Psoas muscle (tissue), 8 donors: Measurements from ENCODE around the gene IDS. TPM values are rescaled to one million over a fixed set of nuclear protein-coding genes. Genes with fewer than 3 reads are reported as not detected.
"Not testable (repeated sequence)": the region's sequence is repeated elsewhere in the genome, so short reads cannot be mapped to it uniquely, and the experiment has no call there.

Experiments
- ATAC-seq, 4 donors: fragments of 200-7000 bp; cut with Tn5 transposase; one replicate each; pipeline ENCODE4 v1.9.1; 2020; ENCODE audit warnings: moderate library complexity in 3 of 4, mild to moderate bottlenecking in 2 of 4
- DNase-seq, 2 donors: peaks; one replicate each; pipeline ENCODE4 v3.0.0-alpha.2; 2020
- H3K27ac ChIP-seq: fragments of 200-600 bp; one replicate; pipeline ENCODE4 v1.8.0; 2022
- H3K27me3 ChIP-seq, 3 donors: fragments of 200-600 bp in 1 of 3; one replicate each; pipeline versions ENCODE4 v1.6.1 to v1.8.0; 2013 to 2022; ENCODE audit warnings: low read length in 2 of 3, mild to moderate bottlenecking in 2 of 3, moderate library complexity in 1 of 3; ENCODE audit not compliant: insufficient read depth in 3 of 3
- H3K36me3 ChIP-seq, 2 donors: fragments of 200-600 bp in 1 of 2; one replicate each; pipeline versions ENCODE4 v1.6.1 to v1.8.0; 2013 to 2022; ENCODE audit warnings: low read depth in 1 of 2, mild to moderate bottlenecking in 1 of 2, moderate library complexity in 1 of 2; ENCODE audit not compliant: insufficient read depth in 1 of 2
- H3K4me1 ChIP-seq: fragments of 200-600 bp; one replicate; pipeline ENCODE4 v1.8.0; 2022
- H3K4me3 ChIP-seq: fragments of 200-600 bp; one replicate; pipeline ENCODE4 v1.8.0; 2022; ENCODE audit warnings: mild to moderate bottlenecking
- H3K9me3 ChIP-seq: fragments of 200-600 bp; one replicate; pipeline ENCODE4 v1.8.0; 2022
- CTCF ChIP-seq: fragments of 200-600 bp; IDR thresholded peaks from one replicate; pipeline ENCODE4 v1.8.0; 2022; ENCODE audit warnings: antibody characterized with exemption
- WGBS, 3 donors: extraction: QIAGEN DNeasy Blood & Tissue Kit; methylation state at CpG; one replicate each; pipeline versions ENCODE4 v1.1.6 to v1.1.7; 2013; 5-methylcytosine and 5-hydroxymethylcytosine counted together
- intact Hi-C, 2 donors: fragments of 100-400 bp; cut with DNase I; formaldehyde crosslinking; loops; one replicate each; pipeline versions ENCODE4 v1.11.0 to v1.14.2; 2022
- polyA plus RNA-seq, 3 donors: library from polyadenylated mRNA; stranded (reverse); fragments of 200-250 nt; gene quantifications; one replicate each; pipeline ENCODE4 v1.2.3, GENCODE V29; 2013
- total RNA-seq, 4 donors: library from RNA; stranded (reverse); fragmentation: NEBNext Ultra II Directional in 2 of 4; extraction: Animal tissue kit (Norgen Biotek cat#: 25700) in 2 of 4; gene quantifications; one replicate each; pipeline versions ENCODE4 v1.2.1 to v1.2.4, GENCODE V29; 2021 to 2023
- donor health status: healthy with polysubstance abuse.
- donor health status: DM: no; HTN: no; CAD: no; lungs with moderate emphysema.
- donor health status: Bipolar disorder and iron deficiency.
- donor health status: healthy.
- donor health status: DM: yes; HTN: yes; CAD: no.
- donor health status: DM: no; HTN: no; CAD: no.
- donor health status: DM: no; HTN: no; CAD: no.
- donor health status: DM: yes; HTN: yes; CAD: no.

The IDS gene
- total and polyA plus RNA-seq, 7 donors = 11.8 to 37.6 (median 31.2) TPM

GRCh38 chrX:149541521-149542047, 36.5 kb upstream of the IDS start:
- Histone ChIP-seq H3K27me3 (no peaks in the 10 kb centered on the region), H3K36me3 (no peaks in the 10 kb centered on the region), H3K4me3 (peak overlapping the region; percentile 75), H3K9me3 (no peaks in the 10 kb centered on the region), H3K4me1 (no peaks in the 10 kb centered on the region), H3K27ac (peak overlapping the region; percentile 85)
- intact Hi-C loops = no loop called here
- no peak for TF ChIP-seq CTCF
- peak in 2 of 4 donors; percentile 6 to 19 for ATAC-seq
- DNase-seq = no peak
- WGBS, 3 donors = 6 to 35% (median 10%) methylated on average over 7 to 13 of the region's 13 CpGs

DNA sequence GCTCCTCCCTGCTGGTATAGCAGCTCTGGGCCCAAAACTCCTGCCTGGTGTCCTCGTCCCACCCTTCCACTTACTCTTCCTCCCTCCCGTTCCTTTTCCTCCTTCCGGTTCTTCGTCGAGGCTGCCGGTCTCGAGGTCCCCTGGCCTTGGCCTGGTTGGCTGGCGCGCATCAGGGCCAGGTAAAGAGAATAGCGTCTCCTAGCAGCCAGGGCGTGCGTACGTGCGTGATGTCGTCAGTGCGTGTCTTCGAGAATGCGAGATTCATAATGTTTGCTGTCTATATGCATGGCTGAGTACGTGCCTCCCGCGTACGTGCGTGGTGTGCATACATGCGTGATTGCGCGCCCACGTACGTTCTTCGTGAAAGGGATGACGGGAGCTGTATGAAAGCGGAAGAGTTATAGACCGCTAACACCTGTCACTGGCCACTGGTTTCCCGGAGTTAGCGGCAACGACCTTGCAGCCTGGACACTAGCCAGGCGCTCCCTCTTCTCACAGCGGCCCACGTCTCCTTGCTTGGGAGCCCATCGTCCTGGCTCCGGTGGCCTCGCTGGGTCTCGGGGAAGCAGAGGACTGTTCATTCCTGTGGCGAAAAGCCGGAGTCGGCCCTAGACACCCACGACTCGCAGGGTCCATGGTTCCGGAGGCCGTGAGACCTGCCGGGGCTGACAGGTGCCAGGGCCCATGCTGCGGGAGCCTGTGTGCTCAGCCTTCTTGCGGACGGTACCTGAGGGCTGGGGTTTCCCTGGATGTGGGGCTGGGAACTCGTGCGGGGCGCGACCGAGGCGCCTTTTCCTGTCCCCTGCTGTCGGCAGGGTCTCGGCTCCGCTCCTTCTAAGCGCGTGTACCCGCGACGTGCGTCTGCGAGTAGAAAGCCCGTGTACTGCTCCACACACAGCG, 35.8 kb upstream of the IDS start, which contains the start of gene EOLA1:
TSS of gene EOLA1 (plus strand) at position 392 of the 900 bp plus-strand sequence. CDS start 4,619 bp downstream, outside the sequence.
- ATAC-seq (peak; percentile 73 to 81 (median 80)), DNase-seq (peak; percentile 87 to 93)
- intact Hi-C loops = no loop called here

GRCh38 chrX:149540131-149540620, 35.1 kb upstream of the IDS start:
- peak; percentile 93 to 96 for DNase-seq
- WGBS, 3 donors = 1 to 41% methylated on average over 22 to 24 of the region's 24 CpGs; no CpG with 5 or more reads in 1 of the 3 donors
- peak overlapping the region; percentile 75 for H3K4me3 ChIP-seq
- no peaks in the 10 kb centered on the region for H3K4me1 ChIP-seq
- H3K27me3 ChIP-seq = no peaks in the 10 kb centered on the region
- intact Hi-C loops = no loop called here
- H3K9me3 ChIP-seq = no peaks in the 10 kb centered on the region
- peak; percentile 82 to 84 (median 84) for ATAC-seq
- peak overlapping the region; percentile 85 for H3K27ac ChIP-seq
- no peaks in the 10 kb centered on the region for H3K36me3 ChIP-seq
- no peak for TF ChIP-seq CTCF

More for the DNA sequence above, 35.8 kb upstream of the IDS start, which contains the start of gene EOLA1:
- 0 to 40% (median 0%) methylated on average over 43 to 71 of the region's 71 CpGs for WGBS, 3 donors
- Histone ChIP-seq H3K27ac (peak within 1 kb of the TSS; percentile 85), H3K9me3 (no peaks in the 10 kb centered on the region), H3K27me3 (no peaks in the 10 kb centered on the region), H3K4me3 (peak within 1 kb of the TSS; percentile 75), H3K4me1 (no peaks in the 10 kb centered on the region), H3K36me3 (no peaks in the 10 kb centered on the region)
- TF ChIP-seq CTCF = no peak

DNA sequence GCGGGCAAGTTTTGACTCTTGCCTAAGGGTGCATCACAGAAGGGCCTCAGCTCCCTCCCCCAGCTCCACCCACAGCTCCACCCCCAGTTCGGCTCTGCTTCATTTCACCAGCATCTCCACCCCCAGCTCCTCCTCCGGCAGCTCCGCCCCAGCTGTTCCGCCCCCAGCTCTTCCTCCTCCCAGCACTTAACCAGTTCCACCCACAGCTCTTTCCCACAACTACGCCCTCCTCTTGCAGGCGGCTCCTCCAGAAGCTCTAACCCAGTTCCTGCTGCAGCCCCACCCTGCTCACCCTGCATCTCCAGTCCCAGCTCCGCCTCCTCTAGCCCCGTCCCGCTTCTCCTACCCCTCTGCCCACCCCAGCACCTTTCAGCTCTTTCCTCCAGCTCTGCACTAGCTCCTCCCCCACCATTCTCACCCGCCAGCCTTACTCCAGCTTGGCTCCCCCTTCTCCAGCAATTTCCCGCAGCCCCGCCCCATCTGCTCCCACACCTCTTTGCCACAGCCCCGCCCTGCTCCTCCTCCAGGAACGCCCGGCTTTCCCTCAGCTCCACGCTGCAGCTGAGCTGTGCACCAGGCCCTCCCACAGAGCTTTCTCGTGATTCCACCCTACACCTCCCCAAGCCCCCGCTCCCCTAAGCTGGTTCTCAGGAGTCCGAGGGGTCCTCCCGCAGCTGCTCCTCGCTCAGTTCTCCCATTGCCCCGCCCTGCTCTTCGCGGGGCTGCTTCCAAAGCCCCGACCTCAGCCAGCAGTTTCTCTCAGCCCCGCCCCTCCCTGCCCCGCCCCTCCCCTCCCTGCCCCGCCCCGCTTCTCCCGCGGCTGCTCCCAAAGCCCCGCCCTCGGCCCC, 34.4 kb upstream of the IDS start:
- DNase-seq = peak; percentile 86 to 94
- Histone ChIP-seq H3K9me3 (no peaks in the 10 kb centered on the region), H3K36me3 (no peaks in the 10 kb centered on the region), H3K4me3 (peak overlapping the region; percentile 57), H3K4me1 (no peaks in the 10 kb centered on the region), H3K27ac (peak overlapping the region; percentile 36), H3K27me3 (no peaks in the 10 kb centered on the region)
- no peak for TF ChIP-seq CTCF
- ATAC-seq = peak; percentile 48 to 62 (median 60)
- 1 to 44% (median 3%) methylated on average over 19 to 32 of the region's 34 CpGs for WGBS, 3 donors
- intact Hi-C loops = no loop called here

DNA sequence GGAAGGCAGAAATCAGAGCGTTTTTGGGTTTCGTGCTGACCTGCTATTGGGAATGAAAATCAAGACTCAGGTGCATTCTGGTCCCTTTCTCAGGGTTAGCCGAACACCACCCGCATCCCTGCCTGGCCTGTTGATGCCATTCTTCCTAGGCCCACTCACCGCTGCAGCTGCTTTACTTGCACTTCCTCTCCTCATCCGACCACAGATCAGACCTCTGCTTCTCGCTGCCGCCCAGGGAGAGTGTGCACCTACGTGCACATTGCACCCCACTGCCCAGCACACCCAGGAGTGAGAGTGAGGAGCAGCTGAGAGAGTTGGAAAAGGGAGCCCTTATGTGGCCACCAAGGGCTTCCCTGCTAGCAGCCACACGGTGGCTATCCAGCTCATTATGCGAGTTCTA, 32.4 kb upstream of the IDS start:
- 78 to 90% (median 88%) methylated on average over 5 to 8 of the region's 11 CpGs for WGBS, 3 donors
- intact Hi-C loops = not testable (repeated sequence)

GRCh38 chrX:149534926-149535602, 30.0 kb upstream of the IDS start:
- intact Hi-C loops, H3K9me3 ChIP-seq, H3K27me3 ChIP-seq, DNase-seq, ATAC-seq, H3K4me1 ChIP-seq, H3K27ac ChIP-seq, H3K4me3 ChIP-seq: not testable (repeated sequence)
- H3K36me3 ChIP-seq = peaks cover 0 to 17% of the 10 kb centered on the region in 2 donors
- 53 to 86% (median 80%) methylated on average over 3 of the region's 3 CpGs for WGBS, 3 donors

More for the DNA sequence above, 32.4 kb upstream of the IDS start:
- H3K4me1 ChIP-seq, H3K27ac ChIP-seq, DNase-seq, ATAC-seq, H3K36me3 ChIP-seq, H3K9me3 ChIP-seq, H3K4me3 ChIP-seq, H3K27me3 ChIP-seq: not testable (repeated sequence)
